Stimulated activated CD8-positive, alpha-beta memory T cell treated with anti-CD3 and anti-CD28 coated beads, Interleukin-15, amount 100 ng/mL, for 1 hour (primary cell): ENCODE data around the gene SLC25A28.
A peak's percentile ranks its signal among the peaks of the same experiment; 100 is the strongest.
"Not testable (repeated sequence)": the region's sequence is repeated elsewhere in the genome, so short reads cannot be mapped to it uniquely, and the experiment has no call there.

Experiments used
- DNase-seq: peaks from one replicate; pipeline ENCODE4 v3.0.0-alpha.2; 2020; ENCODE audit warnings: low read depth

Gene SLC25A28

DNA sequence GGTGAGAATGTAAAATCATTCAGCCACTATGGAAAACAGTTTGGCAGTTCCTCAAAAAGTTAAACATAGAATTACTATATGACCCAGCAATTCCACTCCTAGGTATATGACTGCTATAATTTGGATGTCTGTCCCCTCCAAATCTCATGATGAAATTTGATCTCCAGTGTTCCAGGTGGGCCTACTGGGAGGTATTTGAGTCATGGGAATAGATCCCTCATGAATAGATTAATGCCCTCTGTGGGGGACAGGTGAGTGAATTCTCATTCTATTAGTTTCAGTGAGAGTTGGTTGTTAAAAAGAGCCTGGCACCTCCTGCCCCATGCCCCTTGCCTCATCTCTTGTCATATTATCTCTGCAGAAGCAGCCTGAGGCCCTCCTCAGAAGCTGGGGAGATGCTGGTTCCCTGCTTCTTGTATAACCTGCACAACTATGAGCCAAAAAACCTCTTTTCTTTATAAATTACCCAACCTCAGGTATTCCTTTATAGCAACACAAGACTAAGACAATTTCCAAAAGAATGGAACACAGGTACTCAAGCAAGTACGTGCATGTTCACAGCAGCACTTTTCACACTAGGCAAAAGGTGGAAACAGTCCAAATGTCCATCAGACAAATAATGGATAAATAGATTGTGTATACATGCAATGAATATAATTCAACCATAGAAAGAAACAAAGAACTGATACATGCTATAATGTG, 8.8 kb upstream of the SLC25A28 start:
- DNase-seq: no peak

DNA sequence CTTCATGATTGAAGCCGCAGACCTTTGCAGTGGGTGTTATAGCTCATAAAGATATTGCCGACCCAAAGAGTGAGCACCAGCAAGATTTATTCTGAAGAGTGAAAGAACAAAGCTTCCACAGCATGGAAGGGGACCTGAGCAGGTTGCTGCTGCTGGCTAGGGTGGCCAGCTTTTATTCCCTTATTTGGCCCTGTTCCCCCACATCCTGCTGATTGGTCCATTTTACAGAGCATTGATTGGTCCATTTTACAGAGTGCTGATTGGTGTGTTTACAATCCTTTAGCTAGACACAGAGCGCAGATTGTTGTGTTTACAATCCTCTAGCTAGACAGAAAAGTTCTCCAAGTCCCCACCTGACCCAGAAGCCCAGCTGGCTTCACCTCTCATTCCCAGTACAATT, 4.9 kb upstream of the SLC25A28 start:
- not testable (repeated sequence) for DNase-seq

DNA sequence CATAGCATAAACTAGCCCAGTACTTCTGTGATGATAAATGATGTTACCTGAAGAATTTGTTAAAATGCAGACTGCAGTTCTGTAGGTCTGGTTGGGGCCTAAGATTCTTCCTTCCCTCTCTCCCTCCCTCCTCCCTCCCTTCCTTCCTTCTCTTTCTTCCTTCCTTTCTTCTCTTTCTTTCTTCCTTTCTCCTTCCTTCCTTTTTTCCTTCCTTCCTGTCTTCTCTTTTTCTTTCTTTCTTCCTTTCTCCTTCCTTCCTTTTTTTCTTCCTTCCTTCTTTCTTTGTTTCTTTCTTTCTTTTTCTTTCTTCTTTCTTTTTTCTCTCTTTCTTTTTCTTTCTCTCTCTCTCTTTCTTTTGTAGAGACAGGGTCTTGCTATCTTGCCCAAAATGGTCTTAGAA, 3.7 kb upstream of the SLC25A28 start:
- no peak for DNase-seq

DNA sequence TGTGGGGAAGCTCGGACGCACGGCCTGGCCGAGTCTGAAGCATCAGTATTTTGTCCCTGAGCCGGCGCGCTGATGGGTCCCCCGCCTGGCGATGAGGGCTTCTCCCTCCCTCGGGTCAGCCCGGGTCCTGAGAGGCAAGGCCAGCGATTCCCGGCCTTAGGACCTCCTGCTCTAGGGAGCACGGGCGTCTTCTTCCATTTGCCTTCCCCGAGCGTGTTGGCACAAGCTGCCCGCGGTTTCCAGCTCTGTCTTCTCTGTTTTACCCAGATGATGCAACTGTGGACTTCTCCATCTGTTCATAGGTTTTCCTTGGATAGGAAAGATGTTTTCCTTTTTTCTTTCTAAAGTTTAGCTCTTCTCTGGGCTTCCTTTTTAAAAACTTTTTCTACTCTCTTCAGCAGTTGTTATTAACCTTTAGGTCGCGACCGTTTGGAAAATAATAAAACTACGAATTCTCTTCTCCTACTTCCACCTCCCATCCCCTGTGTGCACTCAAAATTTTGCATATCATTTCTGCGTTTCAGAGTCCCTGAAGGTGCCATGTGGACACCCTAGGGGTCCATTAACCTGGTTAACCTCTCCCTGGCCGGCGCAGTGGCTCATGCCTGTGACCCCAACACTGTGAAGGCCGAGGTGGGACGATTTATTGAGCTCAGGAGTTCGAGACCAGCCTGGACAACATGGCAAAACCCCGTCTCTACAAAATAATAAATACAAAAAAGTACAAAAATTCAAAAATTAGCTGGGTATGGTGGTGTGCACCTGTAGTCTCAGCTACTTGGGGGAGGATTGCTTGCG, 1.4 kb upstream of the SLC25A28 start:
- no peak for DNase-seq

DNA sequence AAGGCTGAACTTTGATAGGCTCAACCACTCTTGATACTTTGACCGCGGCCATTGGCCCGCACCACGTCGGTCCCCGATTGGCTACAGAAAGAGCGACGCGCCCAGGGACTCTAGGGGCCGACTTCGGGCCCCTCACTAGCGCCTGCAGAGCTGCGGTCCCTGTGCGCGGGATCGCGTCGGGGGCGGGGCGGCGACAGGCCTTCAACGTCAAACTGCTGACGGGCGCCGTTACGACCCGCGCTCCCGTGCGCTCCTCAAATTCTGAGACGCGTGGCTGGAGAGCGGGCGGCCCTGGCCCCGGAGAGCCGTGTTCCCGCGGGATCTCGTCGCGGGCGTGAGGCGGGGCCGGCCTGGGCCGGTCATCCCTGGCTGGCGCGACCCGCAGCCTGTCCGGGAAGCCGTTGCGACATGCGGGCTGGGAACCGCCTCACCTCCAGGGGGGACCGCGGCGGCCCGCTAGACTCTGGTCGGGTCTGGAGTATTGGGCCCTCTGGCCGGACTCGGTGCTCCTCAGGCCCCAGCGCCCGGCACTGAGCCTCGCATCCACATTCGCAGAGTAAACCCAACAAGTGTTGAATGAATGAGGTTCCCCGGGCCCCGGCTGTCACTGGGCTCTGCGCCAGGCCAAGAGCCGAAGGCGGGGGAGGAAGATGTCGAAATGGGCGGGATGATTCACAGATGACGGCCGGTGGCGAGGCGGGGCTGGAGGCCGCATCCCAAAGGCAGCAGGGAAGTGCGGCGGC, 643 bp upstream of the SLC25A28 start:
- peak; percentile 58 for DNase-seq

DNA sequence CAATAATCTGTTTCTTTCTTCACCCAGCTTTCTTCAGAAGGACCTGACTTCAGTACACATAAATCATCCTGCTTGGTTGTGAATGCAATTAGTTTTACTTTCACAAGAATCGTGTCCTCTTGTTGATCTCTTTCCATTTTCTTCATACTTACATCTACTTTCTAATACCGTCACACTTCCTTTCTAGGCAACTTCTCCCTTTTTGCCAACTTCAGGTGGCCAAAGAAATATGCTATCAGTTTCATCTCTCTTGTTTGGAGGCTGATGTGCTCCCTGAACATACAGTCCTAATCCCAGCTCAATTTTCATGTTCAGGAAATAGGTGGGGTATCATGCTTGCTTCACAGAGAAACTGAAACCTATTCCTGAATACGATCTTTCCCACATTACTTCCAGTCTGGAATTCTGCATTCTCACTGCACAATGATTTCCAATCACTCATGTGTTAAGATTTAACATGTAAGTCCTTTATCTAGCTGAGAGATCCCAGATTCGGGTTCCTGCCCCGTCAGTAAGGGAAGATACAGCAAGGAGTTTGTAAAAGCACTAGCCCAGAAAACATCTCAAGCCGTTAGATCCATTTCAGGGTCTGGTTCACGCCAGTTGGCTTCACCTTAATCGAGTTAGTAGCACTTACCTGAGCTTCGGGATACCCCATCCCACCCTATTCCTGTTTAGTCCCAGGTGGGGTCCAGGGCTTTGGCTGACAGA, 994 bp downstream of the SLC25A28 start:
- no peak for DNase-seq

DNA sequence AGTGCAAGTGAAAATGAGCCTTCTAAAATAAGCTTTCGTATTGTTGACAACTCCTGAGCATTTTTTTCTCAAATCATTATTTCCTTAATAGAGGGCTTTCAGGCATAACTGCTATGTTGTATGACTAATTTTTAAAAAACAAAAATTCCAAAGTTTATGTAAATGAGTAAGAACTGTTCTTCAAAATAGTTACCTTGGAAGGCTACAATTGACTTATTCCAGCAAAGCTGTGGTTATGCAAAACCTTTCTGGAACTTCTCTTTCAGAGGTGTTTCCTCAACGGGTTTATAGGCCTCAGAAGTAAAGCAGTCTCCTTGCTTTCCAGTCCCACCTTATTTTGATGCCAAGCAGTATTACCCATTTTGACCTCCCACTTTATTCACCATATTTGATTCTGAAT, 2.5 kb downstream of the SLC25A28 start:
- no peak for DNase-seq

DNA sequence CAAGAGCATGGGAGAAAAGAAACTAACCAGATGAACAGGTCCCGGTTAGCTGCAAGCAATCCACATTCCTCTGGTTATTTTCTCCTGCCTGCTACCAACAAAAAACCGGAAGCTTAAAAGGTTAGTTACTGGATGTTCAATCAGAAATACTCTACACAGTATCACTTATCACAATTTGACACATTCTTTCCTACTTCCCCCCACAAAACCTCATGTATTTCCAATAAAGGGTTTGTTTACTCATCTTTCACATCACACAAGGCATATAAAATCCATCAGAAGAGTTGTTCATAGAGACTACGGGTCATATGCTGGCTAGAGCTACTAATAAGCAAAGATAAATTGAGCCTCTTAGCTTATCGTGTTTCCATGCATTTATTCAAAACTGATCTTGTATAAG, 4.8 kb downstream of the SLC25A28 start:
- no peak for DNase-seq

DNA sequence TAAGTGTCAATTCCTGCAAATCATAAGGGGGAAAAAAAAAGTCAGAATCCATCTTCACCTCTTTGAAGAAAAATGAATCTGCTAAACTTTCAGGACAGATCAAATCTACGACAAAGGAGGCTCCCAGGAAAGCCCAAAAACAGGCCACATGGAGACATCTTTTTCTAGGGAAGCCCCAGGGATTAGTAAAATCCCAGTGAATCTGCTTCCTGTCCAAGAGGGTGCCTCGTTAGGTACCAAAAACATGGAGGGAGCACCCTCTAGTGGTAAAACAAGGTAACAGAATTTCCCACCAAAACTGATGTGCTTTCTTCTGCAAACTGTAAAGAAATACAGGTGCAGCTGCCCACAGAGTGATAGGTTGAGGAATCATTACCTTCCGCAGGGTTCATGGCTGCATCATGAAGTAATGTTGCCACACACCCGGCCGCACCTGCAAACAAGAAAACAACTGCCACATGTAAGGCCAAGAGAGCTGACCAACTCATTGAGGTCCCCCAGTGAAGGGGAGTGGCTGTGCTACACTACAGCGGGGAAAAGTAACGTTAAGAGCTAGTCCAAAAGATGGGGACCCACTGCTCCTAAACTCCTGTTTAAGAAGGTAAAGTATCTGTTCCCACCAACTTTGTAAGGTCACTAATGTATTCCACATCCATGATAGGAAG, 7.9 kb downstream of the SLC25A28 start:
- no peak for DNase-seq

DNA sequence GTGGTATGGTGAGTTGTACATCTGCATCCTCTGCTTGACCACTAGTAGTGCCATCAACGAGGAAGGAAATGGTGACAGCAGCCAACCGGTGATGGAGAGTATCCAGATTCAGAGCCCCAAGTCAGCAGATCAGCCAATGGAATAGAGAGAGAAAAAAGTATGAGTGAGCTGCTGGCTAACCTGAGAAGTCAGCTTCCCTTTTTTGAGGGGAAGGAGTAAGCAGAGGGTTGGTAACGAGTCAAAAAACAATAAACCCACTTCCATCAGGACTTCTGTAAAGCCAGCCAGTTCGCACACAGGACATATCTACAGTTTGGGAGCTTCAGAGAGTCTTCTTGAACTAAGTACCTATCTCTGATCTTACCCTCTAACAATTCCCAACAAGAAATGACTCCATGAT, 8.9 kb downstream of the SLC25A28 start:
- DNase-seq: no peak

DNA sequence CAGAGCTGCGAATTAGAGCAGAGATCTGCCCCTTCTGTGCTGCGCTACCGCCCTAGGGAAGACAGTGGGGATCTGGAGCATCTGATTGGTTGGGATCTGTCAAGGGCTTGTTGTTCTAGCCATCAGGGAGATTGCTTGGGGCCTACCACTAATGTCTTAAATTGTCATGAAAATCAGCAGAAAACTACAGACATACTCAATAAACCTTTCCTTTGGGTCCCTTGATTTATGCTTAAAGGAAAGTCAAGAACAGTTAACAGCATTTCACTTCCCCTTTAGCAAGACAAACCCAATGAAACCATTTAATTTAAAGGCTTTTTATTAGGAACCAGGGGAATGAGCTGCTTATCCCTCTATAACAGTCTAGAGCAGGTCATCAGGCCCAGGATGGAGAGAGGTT, 10.0 kb downstream of the SLC25A28 start:
- no peak for DNase-seq

DNA sequence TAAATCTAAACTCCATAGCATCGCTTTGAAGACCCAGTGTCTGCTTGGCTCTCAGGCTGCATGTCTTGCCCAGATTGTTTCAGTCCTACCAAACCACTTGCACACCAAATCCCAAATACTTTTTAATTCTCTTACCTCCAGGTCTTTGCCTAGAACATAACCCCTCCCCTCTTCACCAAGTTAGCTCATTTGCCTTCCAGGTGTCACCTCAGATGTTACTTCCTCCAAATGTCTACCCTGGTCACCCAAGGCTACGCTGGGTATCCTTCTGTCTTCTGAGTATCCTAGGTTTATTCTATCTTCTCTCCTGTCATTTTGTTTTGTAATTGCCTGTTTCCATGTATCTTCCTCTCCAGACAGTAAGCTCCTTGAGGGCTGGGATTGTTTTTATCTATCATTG, 11.1 kb downstream of the SLC25A28 start:
- no peak for DNase-seq

DNA sequence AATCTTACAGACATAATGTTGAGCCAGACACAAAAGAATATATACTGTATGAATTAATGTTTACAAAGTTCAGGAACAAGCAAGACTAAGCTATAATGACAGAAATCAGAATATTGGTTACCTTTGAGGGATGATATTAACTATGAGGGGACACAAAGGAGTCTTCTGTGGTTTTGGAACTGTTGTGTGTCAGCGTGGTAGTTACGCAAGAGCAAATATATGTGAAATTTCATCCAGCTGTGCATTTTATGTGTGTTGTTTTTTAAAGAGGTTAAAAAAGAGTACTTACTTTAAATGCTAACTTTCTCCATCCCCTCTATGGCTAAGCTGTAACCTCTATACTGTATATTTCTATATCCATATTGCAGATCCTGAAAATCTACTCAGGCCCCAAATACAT, 14.9 kb downstream of the SLC25A28 start:
- no peak for DNase-seq

DNA sequence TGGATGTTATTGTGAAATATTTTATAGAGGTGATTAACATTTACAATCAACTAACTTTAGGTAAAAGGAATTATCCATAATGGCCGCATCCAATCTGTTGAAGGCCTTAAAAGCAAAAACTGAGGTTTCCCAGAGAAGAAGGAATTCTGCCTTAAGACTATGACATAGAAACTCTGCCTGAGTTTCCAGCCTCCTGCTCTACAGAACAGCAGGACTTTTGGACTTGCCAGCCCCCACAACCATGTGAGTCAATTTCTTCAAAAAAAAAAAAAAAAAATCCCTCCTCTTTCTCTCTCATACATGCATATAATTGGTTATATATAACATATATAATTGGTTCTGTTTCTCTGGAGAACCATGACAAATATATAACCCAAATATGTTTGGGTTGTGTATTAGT, 15.4 kb downstream of the SLC25A28 start:
- DNase-seq: no peak

DNA sequence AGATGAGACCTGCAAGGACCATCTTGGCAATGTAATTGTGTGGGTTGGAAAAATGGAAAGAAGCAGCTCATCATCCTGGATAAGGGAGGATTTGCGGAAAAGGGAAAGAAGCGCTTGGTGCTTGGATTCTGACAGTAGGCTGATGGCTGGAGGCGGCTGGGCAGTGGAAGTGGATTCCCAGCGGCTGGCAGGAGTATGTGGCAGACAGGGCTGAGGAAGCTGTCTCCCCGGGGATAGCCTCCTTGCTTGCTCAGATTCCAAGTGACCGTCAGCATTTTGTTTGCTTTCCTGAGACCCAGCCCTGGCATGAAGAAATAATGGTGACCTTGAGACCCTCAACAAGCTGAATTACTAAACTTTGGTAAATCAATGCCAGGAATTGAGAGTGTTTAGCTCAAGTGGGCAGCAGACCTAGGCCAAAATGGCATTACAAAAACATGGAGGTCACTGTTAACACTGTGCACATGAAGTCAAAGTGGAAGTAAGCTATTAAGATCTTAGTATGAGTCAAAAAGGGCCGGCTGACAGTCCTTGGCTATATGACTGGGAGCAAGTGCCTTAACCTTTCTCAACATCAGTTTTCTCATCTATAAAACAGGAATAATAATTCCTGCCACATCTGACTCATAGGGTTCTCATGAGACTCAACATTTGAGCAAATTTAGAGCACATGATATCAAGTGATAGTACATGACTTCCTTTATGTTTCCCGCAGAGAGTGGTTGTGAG, 21.3 kb downstream of the SLC25A28 start:
- DNase-seq: no peak

DNA sequence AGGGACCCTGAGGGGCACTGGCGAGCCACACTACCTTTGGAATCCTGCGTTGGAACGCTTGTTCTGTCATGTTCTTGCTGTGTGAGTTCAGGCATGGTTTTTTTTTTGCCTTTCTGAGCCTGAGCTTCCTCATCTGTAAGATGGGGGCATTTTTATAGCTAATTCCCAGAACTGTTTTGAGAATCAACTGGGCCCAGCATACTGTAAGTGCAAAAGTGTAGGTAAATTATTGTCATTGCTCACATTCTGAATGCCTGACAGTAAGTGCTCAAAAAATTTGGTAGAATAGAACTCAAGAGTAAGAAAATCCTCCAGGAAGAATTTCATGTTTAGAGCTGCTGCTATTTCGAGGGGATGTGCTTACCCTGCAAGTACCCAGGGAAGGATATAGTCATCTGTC, 22.2 kb downstream of the SLC25A28 start:
- no peak for DNase-seq

DNA sequence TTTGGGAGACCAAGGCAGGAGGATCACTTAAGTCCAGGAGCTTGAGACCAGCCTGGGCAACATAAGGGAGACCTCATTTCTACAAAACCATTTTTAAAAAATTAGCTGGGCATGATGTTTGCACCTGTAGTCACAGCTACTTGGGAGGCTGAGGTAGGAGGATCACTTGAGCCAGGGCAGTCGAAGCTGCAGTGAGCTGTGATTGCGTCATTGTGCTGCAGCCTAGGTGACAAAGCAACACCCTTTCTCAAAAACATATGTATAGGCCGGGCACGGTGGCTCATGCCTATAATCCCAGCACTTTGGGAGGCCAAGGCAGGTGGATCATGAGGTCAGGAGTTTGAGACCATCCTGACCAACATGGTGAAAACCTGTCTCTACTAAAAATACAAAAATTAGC, 23.5 kb downstream of the SLC25A28 start:
- not testable (repeated sequence) for DNase-seq

DNA sequence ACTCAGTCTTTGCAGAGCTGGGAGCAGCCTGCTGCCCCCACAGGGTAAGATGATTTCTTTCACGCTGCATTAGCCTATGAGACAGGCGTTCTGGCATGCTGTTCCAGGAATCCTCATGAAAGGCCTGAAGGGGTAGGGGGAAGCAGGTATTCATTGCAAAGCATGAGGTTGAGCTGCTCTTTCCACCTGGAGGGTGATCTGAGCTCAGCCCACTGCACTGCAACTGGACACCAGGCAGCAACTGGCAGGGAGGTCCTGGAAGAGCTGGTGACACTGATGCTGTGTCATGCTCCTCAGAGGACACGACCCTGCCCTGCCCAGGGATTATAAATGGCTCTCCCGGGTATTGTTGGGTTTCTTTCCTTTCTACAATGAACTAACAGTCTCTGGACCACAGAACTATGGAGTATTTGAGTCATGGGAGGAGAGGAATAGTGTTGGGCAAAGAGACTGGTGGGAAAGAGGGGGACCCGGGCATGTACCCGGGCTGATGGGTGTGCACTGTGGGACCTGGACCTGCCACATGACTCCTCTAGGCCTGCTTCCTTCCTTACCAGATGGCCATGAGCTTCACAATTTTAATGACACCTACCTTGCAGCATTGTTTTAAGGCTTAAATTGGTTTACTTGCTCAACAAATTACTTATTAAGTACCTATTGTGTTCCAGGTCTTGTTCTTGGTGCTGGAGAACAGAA, 24.3 kb downstream of the SLC25A28 start:
- DNase-seq: no peak

DNA sequence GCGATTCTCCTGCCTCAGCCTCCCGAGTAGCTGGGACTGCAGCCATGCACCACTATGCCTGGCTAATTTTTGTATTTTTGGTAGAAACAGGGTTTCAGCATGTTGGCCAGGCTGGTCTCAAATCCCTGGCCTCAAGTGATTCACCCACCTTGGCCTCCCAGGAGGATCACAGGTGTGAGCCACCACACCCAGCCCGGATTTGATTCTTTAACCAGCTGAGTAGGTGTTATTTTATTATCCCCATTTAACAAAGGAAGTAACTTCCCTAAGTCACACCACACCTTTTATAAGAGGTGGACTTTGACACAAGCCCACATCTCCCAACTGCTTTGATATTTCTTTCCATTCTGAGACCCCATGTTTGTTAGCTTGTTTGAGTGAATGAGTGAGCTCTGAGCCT, 25.0 kb downstream of the SLC25A28 start:
- DNase-seq: no peak

DNA sequence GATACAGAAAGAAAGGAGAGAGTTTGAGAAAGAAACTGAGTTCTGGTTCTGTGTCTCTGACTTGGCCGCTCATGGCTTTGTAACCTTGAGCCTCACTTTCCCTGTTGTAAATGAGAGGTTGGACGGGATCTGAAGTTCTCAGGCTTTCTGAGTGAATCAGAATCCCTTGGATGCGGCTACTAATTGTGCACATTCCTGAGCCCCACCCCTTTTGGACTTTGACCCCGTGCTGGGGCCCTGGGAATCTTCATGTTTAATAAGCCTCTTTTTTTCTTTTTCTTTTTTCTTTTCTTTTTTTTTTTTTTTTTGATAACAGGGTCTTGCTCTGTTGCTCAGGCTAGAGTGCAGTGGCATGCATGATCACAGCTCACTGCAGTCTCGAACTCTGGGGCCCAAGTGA, 26.9 kb downstream of the SLC25A28 start:
- no peak for DNase-seq

DNA sequence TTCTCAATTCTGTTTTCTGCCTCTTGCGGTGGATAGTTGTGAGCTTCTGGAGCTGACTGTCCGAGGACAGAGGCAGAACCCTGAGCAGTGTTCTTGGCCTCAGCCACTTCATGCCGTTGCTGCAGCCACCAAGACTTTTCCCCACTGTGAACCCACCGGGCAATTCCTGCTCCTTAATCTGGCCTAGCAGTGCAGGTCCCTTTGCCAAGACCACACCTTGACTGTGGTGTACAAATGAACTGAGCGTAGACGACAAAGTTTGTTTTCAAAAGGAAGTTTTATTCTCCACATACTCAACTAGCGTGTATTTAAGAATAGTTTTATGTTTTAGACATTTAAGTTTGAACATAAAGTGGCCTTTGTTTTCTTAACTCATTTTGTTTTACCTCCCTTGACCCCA, 29.4 kb downstream of the SLC25A28 start:
- DNase-seq: no peak
